Heart right ventricle (tissue), 16 donors: ENCODE data around the gene DNAJC3. TPM values are rescaled to one million over a fixed set of nuclear protein-coding genes. Genes with fewer than 3 reads are reported as not detected.
A peak's percentile ranks its signal among the peaks of the same experiment; 100 is the strongest.

Experiments used
- ATAC-seq, 8 donors: fragments of 200-7000 bp; cut with Tn5 transposase; one replicate each; pipeline ENCODE4 v1.9.1; 2020; ENCODE audit warnings: mild to moderate bottlenecking in 8 of 8, moderate library complexity in 8 of 8, moderate number of reproducible peaks in 1 of 8
- DNase-seq, 2 donors: peaks; one replicate each; pipeline ENCODE4 v3.0.0-alpha.2; 2020
- H3K27ac ChIP-seq, 10 donors: fragments of 200-600 bp; sonication (generic) in 2 of 10; one replicate each; pipeline versions ENCODE4 v1.5.0 to v1.8.0; 2020 to 2022; ENCODE audit warnings: mild to moderate bottlenecking in 3 of 10
- H3K27me3 ChIP-seq, 7 donors: fragments of 200-600 bp; one replicate each; pipeline ENCODE4 v1.8.0; 2021 to 2022; ENCODE audit warnings: mild to moderate bottlenecking in 2 of 7
- H3K36me3 ChIP-seq, 9 donors: fragments of 200-600 bp; sonication (generic) in 1 of 9; one replicate each; pipeline versions ENCODE4 v1.5.0 to v1.8.0; 2020 to 2022; ENCODE audit warnings: mild to moderate bottlenecking in 2 of 9
- H3K4me1 ChIP-seq, 9 donors: fragments of 200-600 bp; sonication (generic) in 1 of 9; one replicate each; pipeline versions ENCODE4 v1.5.0 to v1.8.0; 2020 to 2022; ENCODE audit warnings: mild to moderate bottlenecking in 4 of 9
- H3K4me3 ChIP-seq, 10 donors: fragments of 200-600 bp; sonication (generic) in 2 of 10; one replicate each; pipeline versions ENCODE4 v1.5.0 to v1.8.0; 2020 to 2022; ENCODE audit warnings: mild to moderate bottlenecking in 7 of 10, moderate library complexity in 2 of 10
- H3K9me3 ChIP-seq, 11 donors: fragments of 200-600 bp in 10 of 11; sonication (generic) in 2 of 11; one replicate each; pipeline versions ENCODE4 v1.5.0 to v1.8.0; 2013 to 2022; ENCODE audit warnings: mild to moderate bottlenecking in 2 of 11, control low read depth in 1 of 11, moderate library complexity in 1 of 11
- WGBS, 2 donors: extraction: QIAGEN DNeasy Blood & Tissue Kit; methylation state at CpG; one replicate each; pipeline ENCODE4 v1.1.7; 2013; ENCODE audit warnings: inconsistent platforms in 1 of 2; 5-methylcytosine and 5-hydroxymethylcytosine counted together
- intact Hi-C, 10 donors: fragments of 100-400 bp; cut with DNase I; formaldehyde crosslinking; loops; one replicate each; pipeline versions ENCODE4 v1.11.1 to v1.14.2; 2022
- polyA plus RNA-seq, 2 donors: library from polyadenylated mRNA; stranded (reverse); fragments of 200-250 nt; gene quantifications; one replicate each; pipeline ENCODE4 v1.2.3, GENCODE V29; 2013
- total RNA-seq, 10 donors: library from RNA; stranded (reverse); fragmentation: NEBNext Ultra II Directional in 3 of 10; extraction: Animal tissue kit (Norgen Biotek cat#: 25700) in 3 of 10; gene quantifications; one replicate each; pipeline versions ENCODE4 v1.2.1 to v1.2.4, GENCODE V29; 2021 to 2023
- TF ChIP-seq, protein P1 (sequence below), 9 donors: fragments of 200-600 bp; sonication (generic) in 2 of 9; IDR thresholded peaks; one replicate each; pipeline versions ENCODE4 v1.5.0 to v1.8.0; 2021 to 2022; ENCODE audit warnings: antibody characterized with exemption in 9 of 9, mild to moderate bottlenecking in 5 of 9, moderate library complexity in 1 of 9
- donor health status: Arrhythmogenic right ventricular cardiomyopathy.
- donor health status: ischemic (EF 13 %, LVEDD 7.1; RV severe dilation, severe dysfunction).
- donor health status: healthy with polysubstance abuse.
- donor health status: DM: no; HTN: yes; CAD: no.
- donor health status: DM: no; HTN: no; CAD: no.
- donor health status: ischemic (EF 25% LVEDD 6.9; RV normal size, moderate dysfunction).
- donor health status: ischemic (EF 25% LVEDD 5.7; RV mildly dilated, moderate dysfunction).
- donor health status: healthy.
- donor health status: DM: yes; HTN: yes; CAD: no.
- donor health status: Ischemic cardiomyopathy.
- donor health status: ischemic (EF 35%, LVEDD 5.7; RV mildly dilated, moderate dysfunction).
- donor health status: nonischemic (EF 11% LVEDD 7.7; RV severe dilation, severe dysfunction).
- donor health status: DM: yes; HTN: yes; CAD: no.
- donor health status: PGD.
- donor health status: ischemic (EF 29% LVEDD 5.4; RV normal size, mild dysfunction).
- donor health status: nonischemic (EF 23%, LVEDD 6.1; RV moderate dilation, normal function).

Gene DNAJC3
- total and polyA plus RNA-seq, 12 donors, result 9.3 to 40.9 (median 31.2) TPM

DNA sequence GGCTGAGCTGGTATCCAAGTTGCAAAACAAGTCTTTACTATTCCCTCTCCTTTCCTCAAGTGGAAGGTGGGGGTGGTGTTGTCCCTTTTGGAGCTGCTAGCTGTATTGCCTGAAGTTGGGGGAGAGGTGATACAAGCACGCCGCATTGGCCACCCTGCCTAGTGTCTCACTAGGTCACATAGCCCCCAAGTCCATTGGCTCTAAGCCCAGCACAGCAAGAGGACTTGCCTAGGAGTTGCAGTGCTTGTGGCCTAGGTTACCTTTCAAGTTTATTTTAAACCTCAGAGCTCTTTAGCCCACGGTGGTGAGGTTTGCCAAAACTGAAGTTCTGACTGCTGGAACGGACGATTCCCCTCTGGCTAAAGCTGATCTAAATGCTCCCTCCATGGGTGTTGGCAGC lies 5.3 kb upstream of the DNAJC3 start:
- Histone ChIP-seq H3K4me3 (no peak overlapping the region), H3K27ac (no peak overlapping the region), H3K27me3 (no peaks in the 10 kb centered on the region), H3K9me3 (peaks cover 0 to 73% (median 44%) of the 10 kb centered on the region in 11 donors), H3K36me3 (no peaks in the 10 kb centered on the region), H3K4me1 (peaks cover 0 to 21% (median 9%) of the 10 kb centered on the region in 9 donors)
- ATAC-seq (peak in 4 of 8 donors; percentile 17 to 72 (median 44)), DNase-seq (no peak)
- intact Hi-C loops, result no loop called here
- WGBS, 2 donors, result 57 to 64% methylated on average over 5 of the region's 5 CpGs
- TF ChIP-seq, protein P1, sequence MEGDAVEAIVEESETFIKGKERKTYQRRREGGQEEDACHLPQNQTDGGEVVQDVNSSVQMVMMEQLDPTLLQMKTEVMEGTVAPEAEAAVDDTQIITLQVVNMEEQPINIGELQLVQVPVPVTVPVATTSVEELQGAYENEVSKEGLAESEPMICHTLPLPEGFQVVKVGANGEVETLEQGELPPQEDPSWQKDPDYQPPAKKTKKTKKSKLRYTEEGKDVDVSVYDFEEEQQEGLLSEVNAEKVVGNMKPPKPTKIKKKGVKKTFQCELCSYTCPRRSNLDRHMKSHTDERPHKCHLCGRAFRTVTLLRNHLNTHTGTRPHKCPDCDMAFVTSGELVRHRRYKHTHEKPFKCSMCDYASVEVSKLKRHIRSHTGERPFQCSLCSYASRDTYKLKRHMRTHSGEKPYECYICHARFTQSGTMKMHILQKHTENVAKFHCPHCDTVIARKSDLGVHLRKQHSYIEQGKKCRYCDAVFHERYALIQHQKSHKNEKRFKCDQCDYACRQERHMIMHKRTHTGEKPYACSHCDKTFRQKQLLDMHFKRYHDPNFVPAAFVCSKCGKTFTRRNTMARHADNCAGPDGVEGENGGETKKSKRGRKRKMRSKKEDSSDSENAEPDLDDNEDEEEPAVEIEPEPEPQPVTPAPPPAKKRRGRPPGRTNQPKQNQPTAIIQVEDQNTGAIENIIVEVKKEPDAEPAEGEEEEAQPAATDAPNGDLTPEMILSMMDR (IDR thresholded peaks at IDR 0.05), result no peak

DNA sequence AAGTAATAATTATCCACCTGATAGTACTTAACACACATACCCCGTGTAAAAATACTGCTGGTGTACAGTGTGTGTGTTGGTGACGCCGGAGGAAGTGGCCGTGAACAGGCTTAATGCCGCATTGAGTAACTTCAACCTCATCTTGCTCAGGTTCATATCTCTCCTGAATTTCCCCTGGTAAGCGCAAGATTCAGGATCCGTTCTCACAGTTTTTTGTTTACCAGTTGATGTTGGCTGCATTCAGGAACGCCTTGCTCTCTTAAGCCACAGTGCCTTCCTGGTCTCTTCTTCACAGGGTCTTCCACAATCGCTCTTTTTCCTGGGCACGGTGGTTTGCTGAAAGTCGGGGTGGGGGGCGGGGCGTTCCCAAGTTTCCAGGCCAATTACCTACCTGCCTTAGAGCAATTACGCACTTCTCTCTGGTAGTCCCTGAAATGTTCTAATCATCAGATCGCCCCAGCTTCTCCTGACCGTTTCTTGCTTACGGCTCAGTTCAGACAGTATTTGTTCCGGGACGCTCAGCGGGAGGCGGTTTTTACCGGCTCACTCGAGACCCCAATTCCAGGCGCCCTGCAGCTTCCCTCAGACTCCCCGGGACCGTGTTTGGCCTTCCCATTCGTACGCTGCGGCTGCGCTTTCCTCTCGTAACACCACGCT lies 706 bp upstream of the DNAJC3 start:
- WGBS, 2 donors, result 0% methylated on average over 32 of the region's 32 CpGs
- peaks cover 0 to 52% (median 32%) of the 10 kb centered on the region in 9 donors for H3K4me1 ChIP-seq
- H3K36me3 ChIP-seq, result no peaks in the 10 kb centered on the region

DNA sequence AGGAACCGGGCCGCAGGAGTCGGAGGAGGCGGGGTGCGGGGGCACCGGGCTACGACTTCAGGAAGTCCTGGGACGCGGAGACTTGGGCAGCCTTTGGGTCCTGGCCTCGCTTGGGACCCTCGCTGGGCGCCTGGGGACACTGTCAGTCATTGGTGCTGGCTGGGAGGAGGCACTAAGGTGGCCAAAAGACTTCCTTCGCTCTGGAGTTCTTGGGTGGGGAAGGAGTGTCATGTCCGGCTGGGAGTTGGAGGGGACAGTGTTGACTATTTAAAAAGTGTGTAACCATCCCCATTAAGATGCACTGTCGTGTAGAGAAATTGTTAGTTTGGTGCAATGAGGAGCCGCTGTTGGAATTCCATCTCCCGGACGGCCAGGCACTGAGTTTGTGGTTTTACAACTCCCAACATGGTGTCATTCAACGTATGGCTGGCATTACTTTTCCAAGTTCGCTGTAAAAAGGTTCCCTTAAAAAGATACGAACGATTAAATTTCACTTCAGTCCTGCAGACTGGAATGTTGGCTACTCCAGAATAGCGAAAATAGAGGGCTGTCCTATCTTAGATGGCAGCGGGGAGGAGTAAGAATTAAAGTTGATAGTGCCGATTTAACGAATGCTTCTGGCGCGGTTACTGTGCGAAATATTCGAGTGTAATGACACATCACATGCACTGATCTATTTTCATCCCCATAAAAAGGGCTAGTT lies 776 bp downstream of the DNAJC3 start:
- DNase-seq (peak in 1 of 2 donors; percentile 51), ATAC-seq (peak in 3 of 8 donors; percentile 1 to 27 (median 2))
- intact Hi-C loops, result no loop called here
- Histone ChIP-seq H3K4me1 (peaks cover 0 to 67% (median 37%) of the 10 kb centered on the region in 9 donors), H3K36me3 (no peaks in the 10 kb centered on the region), H3K4me3 (peak overlapping the region; percentile 78 to 98 (median 86)), H3K9me3 (peaks cover 0 to 13% (median 0%) of the 10 kb centered on the region in 11 donors), H3K27me3 (no peaks in the 10 kb centered on the region), H3K27ac (peak overlapping the region; percentile 89 to 99 (median 96))
- TF ChIP-seq, protein P1 (IDR thresholded peaks at IDR 0.05), result no peak
- 1% methylated on average over 29 to 30 of the region's 30 CpGs for WGBS, 2 donors

More for the DNA sequence above, 706 bp upstream of the DNAJC3 start:
- ATAC-seq (peak in 1 of 8 donors; percentile 6), DNase-seq (peak in 1 of 2 donors; percentile 10)
- Histone ChIP-seq H3K27me3 (no peaks in the 10 kb centered on the region), H3K9me3 (peaks cover 0 to 27% (median 3%) of the 10 kb centered on the region in 11 donors), H3K27ac (peak overlapping the region; percentile 73 to 99 (median 96)), H3K4me3 (peak overlapping the region; percentile 51 to 94 (median 86))
- intact Hi-C loops, result no loop called here
- TF ChIP-seq, protein P1 (IDR thresholded peaks at IDR 0.05), result no peak

DNA sequence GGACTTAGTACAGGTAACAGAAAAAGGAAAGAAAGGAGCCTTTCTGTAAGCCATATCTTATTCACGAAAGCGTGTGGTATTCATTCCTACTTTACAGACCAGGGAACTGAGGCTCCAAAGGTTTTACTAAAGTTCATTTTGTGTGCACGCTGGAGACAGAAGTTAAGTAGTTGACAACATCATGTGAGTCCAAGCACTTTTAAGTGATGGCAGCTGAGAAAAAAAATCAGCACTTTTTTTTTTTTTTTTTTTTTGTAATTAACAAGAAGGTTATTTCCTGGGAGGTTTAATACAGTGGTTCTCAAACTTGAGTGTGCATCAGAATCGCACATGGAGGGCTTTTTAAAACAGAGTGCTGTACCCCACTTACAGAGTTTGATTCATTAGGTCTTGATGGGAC lies 2.0 kb downstream of the DNAJC3 start:
- Histone ChIP-seq H3K27me3 (no peaks in the 10 kb centered on the region), H3K36me3 (no peaks in the 10 kb centered on the region), H3K27ac (peak overlapping the region in 3 of 10 donors; percentile 95 to 97 (median 97)), H3K9me3 (peaks cover 0 to under 1% (median 0%) of the 10 kb centered on the region in 11 donors), H3K4me1 (peaks cover 0 to 76% (median 40%) of the 10 kb centered on the region in 9 donors), H3K4me3 (peak overlapping the region in 6 of 10 donors; percentile 83 to 94 (median 86))
- TF ChIP-seq, protein P1 (IDR thresholded peaks at IDR 0.05), result no peak
- intact Hi-C loops, result no loop called here
- 57 to 73% methylated on average over 4 of the region's 4 CpGs for WGBS, 2 donors
- DNase-seq (no peak), ATAC-seq (no peak)
